ENCODE measurements around the gene SYTL2. TPM values are rescaled to one million over a fixed set of nuclear protein-coding genes. Genes with fewer than 3 reads are reported as not detected.
"Not testable (repeated sequence)": the region's sequence is repeated elsewhere in the genome, so short reads cannot be mapped to it uniquely, and the experiment has no call there.

The SYTL2 gene
- total RNA-seq, 1 donor from 2014 or later = 25.1 TPM

DNA sequence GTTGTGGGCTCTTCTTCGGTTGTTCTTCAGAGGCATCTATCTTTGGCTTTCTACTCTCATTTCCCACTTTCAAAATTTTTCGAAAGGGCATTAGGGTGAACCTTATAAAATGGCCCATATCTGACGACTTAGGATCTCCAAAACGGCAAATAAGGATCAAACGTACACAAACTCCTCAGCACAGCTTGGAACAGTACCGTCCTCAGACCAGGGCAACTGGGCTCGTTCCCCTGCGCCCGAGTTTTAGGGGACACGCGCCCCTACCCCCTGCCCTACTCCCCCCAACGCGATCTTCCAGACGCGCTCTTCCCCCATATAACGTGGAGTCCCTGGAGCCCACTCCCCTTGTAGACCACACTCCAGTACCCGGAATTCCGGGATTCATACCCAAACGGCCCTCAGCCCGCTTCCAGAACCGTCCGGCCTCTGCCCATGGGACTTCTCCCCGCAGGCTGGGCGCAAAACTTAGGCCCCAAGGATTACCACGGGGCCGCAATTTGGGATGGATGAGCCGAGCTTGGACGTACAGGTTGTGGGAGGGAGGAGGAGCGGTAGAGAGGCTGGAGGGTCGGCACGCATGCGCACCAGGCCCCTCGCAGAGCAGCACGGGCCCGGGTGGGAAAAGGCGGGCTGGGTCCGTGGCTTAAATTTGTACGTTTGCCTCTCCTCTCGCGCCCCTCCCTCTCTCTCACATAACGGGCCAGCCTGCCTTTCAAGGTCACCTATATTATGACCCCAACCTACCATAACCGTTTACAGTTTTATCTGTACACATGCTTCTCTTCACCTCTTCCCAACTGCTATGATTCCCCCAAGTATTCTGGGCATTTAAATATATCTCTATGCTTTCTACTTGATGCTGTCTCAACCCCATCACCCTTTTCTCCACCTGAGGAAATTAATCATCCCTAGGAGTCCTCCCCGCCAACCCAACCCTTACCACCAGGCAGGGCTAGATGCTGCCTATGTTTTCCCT, 128.3 kb downstream of the SYTL2 start:
- no peak overlapping the region for H3K27ac Mint-ChIP-seq (ENCODE audit: unreplicated experiment)
- TF ChIP-seq CTCF (IDR thresholded peaks at IDR 0.05) = no peak
- DNase-seq (ENCODE audit: low spot score) = no peak
- no peaks in the 10 kb centered on the region for H3K9me3 Mint-ChIP-seq (ENCODE audit: low read depth)
- H3K4me3 Mint-ChIP-seq (ENCODE audit: unreplicated experiment) = no peak overlapping the region
- H3K4me1 Mint-ChIP-seq (ENCODE audit: low read depth) = peaks cover 5% of the 10 kb centered on the region
- no peaks in the 10 kb centered on the region for H3K27me3 Mint-ChIP-seq (ENCODE audit: low read depth)
- H3K36me3 Mint-ChIP-seq (ENCODE audit: low read depth) = no peaks in the 10 kb centered on the region

GRCh38 chr11:85680897-85681296, 130.0 kb downstream of the SYTL2 start:
- Mint-ChIP-seq H3K9me3 (ENCODE audit: low read depth) (no peaks in the 10 kb centered on the region), H3K4me3 (ENCODE audit: unreplicated experiment) (no peak overlapping the region)
- no peak for DNase-seq (ENCODE audit: low spot score)

GRCh38 chr11:85679576-85679975, 131.4 kb downstream of the SYTL2 start:
- Mint-ChIP-seq H3K27ac (ENCODE audit: unreplicated experiment) (no peak overlapping the region), H3K4me1 (ENCODE audit: low read depth) (peaks cover 5% of the 10 kb centered on the region), H3K36me3 (ENCODE audit: low read depth) (no peaks in the 10 kb centered on the region), H3K4me3 (ENCODE audit: unreplicated experiment) (no peak overlapping the region), H3K27me3 (ENCODE audit: low read depth) (no peaks in the 10 kb centered on the region), H3K9me3 (ENCODE audit: low read depth) (peaks cover 3% of the 10 kb centered on the region)
- no peak for DNase-seq (ENCODE audit: low spot score)
- no peak for TF ChIP-seq CTCF (IDR thresholded peaks at IDR 0.05)

More at GRCh38 chr11:85680897-85681296, 130.0 kb downstream of the SYTL2 start:
- no peak overlapping the region for H3K27ac Mint-ChIP-seq (ENCODE audit: unreplicated experiment)
- H3K36me3 Mint-ChIP-seq (ENCODE audit: low read depth) = no peaks in the 10 kb centered on the region
- no peaks in the 10 kb centered on the region for H3K27me3 Mint-ChIP-seq (ENCODE audit: low read depth)
- H3K4me1 Mint-ChIP-seq (ENCODE audit: low read depth) = peaks cover 5% of the 10 kb centered on the region
- no peak for TF ChIP-seq CTCF (IDR thresholded peaks at IDR 0.05)

DNA sequence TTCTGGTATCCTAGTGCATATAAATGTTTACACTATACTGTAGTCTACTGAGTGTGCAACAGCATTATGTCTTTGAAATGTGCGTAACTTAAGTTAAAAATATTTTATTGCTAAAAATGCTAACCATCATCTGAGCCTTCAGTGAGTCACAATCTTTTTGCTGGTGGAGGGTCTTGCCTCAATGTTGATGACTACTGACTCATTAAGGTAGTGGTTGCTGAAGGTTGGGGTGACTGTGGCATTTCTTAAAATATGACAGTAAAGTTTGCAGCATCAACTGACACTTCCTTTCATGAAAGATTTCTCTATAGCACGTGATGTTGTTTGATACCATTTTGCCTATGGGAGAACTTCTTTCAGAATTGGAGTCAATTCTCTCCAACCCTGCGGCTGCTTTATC, 137.5 kb downstream of the SYTL2 start:
- no peak overlapping the region for H3K4me3 Mint-ChIP-seq (ENCODE audit: unreplicated experiment)
- TF ChIP-seq CTCF (IDR thresholded peaks at IDR 0.05) = no peak
- peaks cover 2% of the 10 kb centered on the region for H3K36me3 Mint-ChIP-seq (ENCODE audit: low read depth)
- H3K4me1 Mint-ChIP-seq (ENCODE audit: low read depth) = no peaks in the 10 kb centered on the region
- no peak for DNase-seq (ENCODE audit: low spot score)
- no peak overlapping the region for H3K27ac Mint-ChIP-seq (ENCODE audit: unreplicated experiment)
- peaks cover 12% of the 10 kb centered on the region for H3K9me3 Mint-ChIP-seq (ENCODE audit: low read depth)
- H3K27me3 Mint-ChIP-seq (ENCODE audit: low read depth) = peaks cover 2% of the 10 kb centered on the region

- peaks cover 2% of the 10 kb centered on the region for H3K27me3 Mint-ChIP-seq (ENCODE audit: low read depth)
- peaks cover 12% of the 10 kb centered on the region for H3K9me3 Mint-ChIP-seq (ENCODE audit: low read depth)
- no peak overlapping the region for H3K27ac Mint-ChIP-seq (ENCODE audit: unreplicated experiment)
- DNase-seq (ENCODE audit: low spot score) = no peak
- no peak overlapping the region for H3K4me3 Mint-ChIP-seq (ENCODE audit: unreplicated experiment)
- H3K36me3 Mint-ChIP-seq (ENCODE audit: low read depth) = peaks cover 2% of the 10 kb centered on the region
- H3K4me1 Mint-ChIP-seq (ENCODE audit: low read depth) = no peaks in the 10 kb centered on the region
- no peak for TF ChIP-seq CTCF (IDR thresholded peaks at IDR 0.05)
Measured at GRCh38 chr11:85672105-85672902, 138.6 kb downstream of the SYTL2 start.

DNA sequence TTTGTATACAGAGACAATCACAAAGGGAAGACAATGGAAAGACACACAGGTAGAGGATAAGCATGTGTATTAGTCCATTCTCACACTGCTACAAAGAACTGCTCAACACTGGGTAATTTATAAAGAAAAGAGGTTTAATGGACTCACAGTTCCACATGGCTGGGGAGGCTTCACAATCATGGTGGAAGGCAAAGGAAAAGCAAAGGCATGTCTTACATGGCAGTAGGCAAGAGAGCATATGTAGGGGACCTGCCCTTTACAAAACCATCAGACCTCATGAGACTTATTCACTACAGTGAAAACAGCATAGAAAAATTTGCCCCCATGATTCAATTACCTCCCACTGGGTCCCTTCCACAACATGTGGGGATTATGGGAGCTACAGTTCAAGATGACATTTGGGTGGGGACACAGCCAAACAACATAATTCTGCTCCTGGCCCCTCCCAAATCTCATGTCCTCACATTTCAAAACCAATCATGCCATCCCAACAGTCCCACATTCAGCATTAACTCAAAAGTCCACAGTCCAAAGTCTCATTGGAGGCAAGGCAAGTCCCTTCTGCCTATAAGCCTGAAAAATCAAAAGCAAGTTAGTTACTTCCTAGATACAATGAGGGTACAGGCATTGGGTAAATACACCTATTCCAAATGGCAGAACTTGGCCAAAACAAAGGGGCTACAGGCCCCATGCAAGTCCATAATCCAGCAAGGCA, 139.8 kb downstream of the SYTL2 start:
- not testable (repeated sequence) for H3K4me3 Mint-ChIP-seq (ENCODE audit: unreplicated experiment); H3K36me3 Mint-ChIP-seq (ENCODE audit: low read depth); H3K27ac Mint-ChIP-seq (ENCODE audit: unreplicated experiment); H3K4me1 Mint-ChIP-seq (ENCODE audit: low read depth); DNase-seq (ENCODE audit: low spot score); H3K27me3 Mint-ChIP-seq (ENCODE audit: low read depth)
- peaks cover 12% of the 10 kb centered on the region for H3K9me3 Mint-ChIP-seq (ENCODE audit: low read depth)
